Activated naive CD4-positive, alpha-beta T cell treated with anti-CD3 and anti-CD28 coated beads, Interleukin-2, amount 50 U/mL, for 72 hours (primary cell): ENCODE results near the gene C2CD4D. TPM values are rescaled to one million over a fixed set of nuclear protein-coding genes. Genes with fewer than 3 reads are reported as not detected.

Experiments
- ATAC-seq, 2 donors: fragments of 150-1000 bp; cut with Tn5 transposase; 2 replicates each; pipeline ENCODE4 v1.10.0; 2021; ENCODE audit warnings: mild to moderate bottlenecking in 2 of 2, moderate library complexity in 2 of 2
- DNase-seq, 2 donors: peaks; one replicate each; pipeline ENCODE4 v3.0.0; 2021 to 2022; ENCODE audit warnings: low spot score in 2 of 2
- H3K27ac Mint-ChIP-seq, 2 donors: one replicate each; pipeline ENCODE4 v1.8.0; 2022; ENCODE audit warnings: mild to moderate bottlenecking in 2 of 2, mixed read lengths in 2 of 2
- H3K36me3 Mint-ChIP-seq, 2 donors: one replicate each; pipeline ENCODE4 v1.8.0; 2022; ENCODE audit warnings: mixed read lengths in 2 of 2
- H3K9me3 Mint-ChIP-seq, 2 donors: one replicate each; pipeline ENCODE4 v1.8.0; 2022; ENCODE audit warnings: mixed read lengths in 2 of 2
- total RNA-seq, 2 donors: library from RNA; stranded (reverse); gene quantifications; one replicate each; pipeline ENCODE4 v1.2.3, GENCODE V29; 2022

Gene C2CD4D
- total RNA-seq, 2 donors from 2014 or later = 1.6 to 2.3 TPM

DNA sequence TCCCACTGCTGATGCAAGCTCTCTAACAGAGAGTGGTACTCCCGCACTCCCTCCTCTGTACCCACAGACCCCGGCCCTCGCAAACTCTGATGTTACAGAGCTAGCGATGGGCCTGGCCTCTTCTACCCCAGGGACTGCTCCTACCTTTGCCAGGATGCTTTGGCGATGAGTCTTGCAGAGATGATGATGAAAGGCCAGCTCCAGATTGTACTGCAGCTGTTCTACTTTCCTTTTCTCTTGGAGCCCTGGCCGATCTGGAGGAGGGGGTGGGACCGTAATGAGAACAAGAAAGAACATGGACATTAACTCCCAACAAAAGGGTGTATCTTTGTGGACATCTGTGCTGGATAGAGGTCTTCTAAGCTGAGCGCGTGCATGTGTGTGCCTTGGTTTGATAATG, 28.4 kb downstream of the C2CD4D start:
- H3K9me3 Mint-ChIP-seq = no peaks in the 10 kb centered on the region
- H3K27ac Mint-ChIP-seq = no peak overlapping the region
- no peaks in the 10 kb centered on the region for H3K36me3 Mint-ChIP-seq
- ATAC-seq (no peak), DNase-seq (no peak)

GRCh38 chr1:151809985-151810556, 29.5 kb downstream of the C2CD4D start:
- H3K36me3 Mint-ChIP-seq = no peaks in the 10 kb centered on the region

DNA sequence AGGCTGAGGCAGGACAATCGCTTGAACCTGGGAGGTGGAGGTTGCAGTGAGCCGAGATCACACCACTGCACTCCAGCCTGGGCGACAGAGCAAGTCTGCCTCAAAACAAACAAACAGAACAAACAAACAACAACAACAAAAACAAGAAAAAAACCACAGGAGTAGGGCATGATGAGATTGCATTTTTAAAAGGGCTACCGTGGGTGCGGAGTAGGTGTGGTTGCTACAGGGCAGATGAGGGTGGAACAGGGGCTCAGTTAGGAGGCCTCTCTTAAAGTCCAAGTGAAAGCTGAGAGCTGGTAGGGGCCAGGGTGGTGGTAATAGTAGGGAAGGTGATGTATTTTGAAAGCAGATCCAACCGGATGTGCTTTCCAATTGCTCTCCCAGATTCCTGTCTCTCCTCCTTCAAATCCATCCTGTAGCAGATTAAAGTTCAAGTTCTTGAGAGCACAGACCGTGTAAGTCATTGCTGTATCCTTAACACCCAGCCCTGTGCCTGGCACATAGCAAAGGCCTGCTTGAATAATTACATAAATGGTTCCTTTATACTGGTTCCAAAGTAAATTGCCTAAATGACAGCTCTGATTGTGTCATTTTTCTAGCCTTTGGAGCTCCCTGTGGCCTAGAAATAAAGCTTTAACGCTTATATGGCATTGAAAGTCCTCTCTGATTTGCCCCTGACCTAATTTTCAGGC, 30.2 kb downstream of the C2CD4D start:
- H3K9me3 Mint-ChIP-seq = no peaks in the 10 kb centered on the region
- DNase-seq = no peak
- ATAC-seq = no peak
- H3K27ac Mint-ChIP-seq = no peak overlapping the region
- H3K36me3 Mint-ChIP-seq = no peaks in the 10 kb centered on the region

More at GRCh38 chr1:151809985-151810556, 29.5 kb downstream of the C2CD4D start:
- peak overlapping the region in 1 of 2 donors; percentile 26 for H3K27ac Mint-ChIP-seq
- H3K9me3 Mint-ChIP-seq = no peaks in the 10 kb centered on the region
- DNase-seq (no peak), ATAC-seq (no peak)

DNA sequence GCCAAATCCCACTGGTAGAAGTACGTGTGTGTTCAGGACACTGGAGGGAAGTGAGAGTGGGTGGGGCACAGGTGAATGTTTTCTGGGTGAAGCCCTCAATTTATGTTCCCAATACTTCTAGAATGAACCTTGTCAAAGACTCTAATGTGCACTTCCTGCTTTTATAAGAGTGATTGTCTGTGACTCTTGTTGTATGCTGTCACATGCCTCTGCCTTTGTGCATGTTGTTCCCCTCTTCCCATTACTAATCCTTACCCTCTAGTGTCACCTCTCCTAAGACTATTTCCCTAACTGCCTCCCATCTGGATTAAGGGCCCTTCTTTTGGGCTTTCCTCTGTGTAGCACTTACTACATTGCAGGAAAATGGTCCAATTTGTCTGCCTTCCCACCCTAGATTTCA, 31.9 kb downstream of the C2CD4D start:
- ATAC-seq = no peak
- no peaks in the 10 kb centered on the region for H3K9me3 Mint-ChIP-seq
- H3K36me3 Mint-ChIP-seq = no peaks in the 10 kb centered on the region
- H3K27ac Mint-ChIP-seq = no peak overlapping the region
- DNase-seq = no peak

GRCh38 chr1:151807131-151807530, 32.5 kb downstream of the C2CD4D start:
- DNase-seq (no peak), ATAC-seq (no peak)
- Mint-ChIP-seq H3K36me3 (no peaks in the 10 kb centered on the region), H3K27ac (no peak overlapping the region), H3K9me3 (no peaks in the 10 kb centered on the region)

DNA sequence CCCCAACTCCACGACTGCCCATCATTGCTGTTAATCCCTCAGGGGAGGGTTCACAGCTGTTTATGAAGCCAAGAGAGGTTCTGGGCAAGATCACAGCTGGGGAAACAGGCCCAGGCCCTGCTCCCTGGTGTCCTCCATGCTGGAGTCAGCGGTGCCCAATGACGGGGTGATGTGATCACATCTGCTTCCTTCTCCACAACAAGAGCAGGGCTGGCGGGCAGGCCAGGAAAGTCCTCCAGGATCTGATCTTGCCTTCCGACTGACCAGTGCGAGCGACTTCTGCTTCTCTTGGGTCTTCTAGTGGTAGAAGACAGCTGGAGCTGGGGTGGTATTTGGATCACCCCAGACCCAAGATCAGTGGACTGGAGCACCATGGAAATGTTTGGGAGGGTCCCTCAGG, 33.5 kb downstream of the C2CD4D start:
- DNase-seq (no peak), ATAC-seq (no peak)
- no peaks in the 10 kb centered on the region for H3K36me3 Mint-ChIP-seq
- H3K9me3 Mint-ChIP-seq = no peaks in the 10 kb centered on the region
- H3K27ac Mint-ChIP-seq = no peak overlapping the region

DNA sequence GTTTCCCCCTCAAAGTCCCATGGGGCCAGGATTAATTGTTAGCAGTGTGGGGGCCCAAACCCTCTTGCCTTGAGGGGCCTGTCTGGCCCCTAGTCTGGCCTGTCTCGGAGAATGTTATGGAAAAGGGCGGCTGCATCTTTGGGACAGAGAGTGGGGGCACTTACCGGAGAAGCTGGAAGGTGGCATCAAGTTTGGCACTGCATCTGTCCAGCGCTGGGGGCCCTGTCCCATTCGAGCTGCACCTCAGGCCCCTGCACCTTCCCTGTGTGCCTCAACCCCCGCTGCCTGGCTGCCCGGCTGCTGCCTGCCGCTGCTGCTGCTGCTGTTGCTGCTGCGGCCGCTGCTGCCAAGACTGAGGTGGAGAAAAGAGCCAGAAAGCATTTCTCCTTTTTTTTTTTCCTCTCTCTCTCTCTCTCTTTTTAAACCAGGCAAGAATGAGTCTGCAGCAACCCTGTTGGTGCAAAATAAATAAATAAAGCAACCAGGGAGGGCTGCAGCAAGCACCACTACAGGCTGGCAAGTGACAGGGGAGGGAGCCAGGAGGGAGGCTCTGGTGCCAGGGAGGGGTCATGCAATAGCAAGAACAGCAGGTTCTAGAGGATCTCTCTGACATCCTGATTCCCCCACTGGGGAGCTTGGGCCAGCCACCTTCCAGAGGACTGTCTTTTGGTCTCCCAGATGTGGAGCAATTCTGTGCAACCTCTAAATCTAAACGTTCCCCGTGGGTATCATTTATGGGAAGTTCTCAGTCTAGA, 34.4 kb downstream of the C2CD4D start, which contains the start of gene LINGO4:
LINGO4 (minus strand) TSS at position 354 of the 755 bp plus-strand sequence. CDS start 2,715 bp downstream, outside the sequence.
- no peak within 1 kb of the TSS for H3K27ac Mint-ChIP-seq
- ATAC-seq = no peak
- H3K36me3 Mint-ChIP-seq = no peaks in the 10 kb centered on the region
- no peak for DNase-seq
- no peaks in the 10 kb centered on the region for H3K9me3 Mint-ChIP-seq

- DNase-seq (no peak), ATAC-seq (no peak)
- H3K27ac Mint-ChIP-seq = peak overlapping the region in 1 of 2 donors; percentile 49
- H3K9me3 Mint-ChIP-seq = no peaks in the 10 kb centered on the region
- no peaks in the 10 kb centered on the region for H3K36me3 Mint-ChIP-seq
Observed at GRCh38 chr1:151803915-151804314, 35.7 kb downstream of the C2CD4D start.

- Mint-ChIP-seq H3K9me3 (no peaks in the 10 kb centered on the region), H3K27ac (peak overlapping the region; percentile 23 to 49), H3K36me3 (no peaks in the 10 kb centered on the region)
- no peak for ATAC-seq
- DNase-seq = no peak
Observed at GRCh38 chr1:151803164-151803563, 36.5 kb downstream of the C2CD4D start.

- ATAC-seq (no peak), DNase-seq (no peak)
- no peaks in the 10 kb centered on the region for H3K9me3 Mint-ChIP-seq
- no peaks in the 10 kb centered on the region for H3K36me3 Mint-ChIP-seq
- no peak overlapping the region for H3K27ac Mint-ChIP-seq
Observed at GRCh38 chr1:151802372-151802771, 37.2 kb downstream of the C2CD4D start.

DNA sequence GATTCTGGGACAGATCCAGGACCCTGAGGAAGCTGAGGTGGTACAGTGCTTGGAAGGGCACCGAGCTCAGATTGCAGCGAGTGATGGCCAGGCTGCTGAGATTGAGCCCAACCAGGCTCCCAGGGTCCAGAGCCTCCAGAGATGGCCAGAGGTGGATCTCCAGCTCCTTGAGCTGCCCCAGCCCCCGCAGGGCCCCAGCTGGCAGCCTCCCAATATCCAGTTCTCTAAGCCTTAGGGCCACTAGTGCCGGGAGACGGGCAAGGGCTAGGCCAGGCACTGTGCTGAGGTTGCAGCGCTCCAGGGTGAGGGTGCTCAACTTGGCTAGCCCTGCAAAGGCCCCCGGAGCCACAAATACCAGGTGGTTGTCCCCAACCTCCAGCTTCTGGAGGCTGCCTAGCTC, 37.8 kb downstream of the C2CD4D start:
- no peak overlapping the region for H3K27ac Mint-ChIP-seq
- H3K9me3 Mint-ChIP-seq = no peaks in the 10 kb centered on the region
- H3K36me3 Mint-ChIP-seq = no peaks in the 10 kb centered on the region
- ATAC-seq (no peak), DNase-seq (no peak)

DNA sequence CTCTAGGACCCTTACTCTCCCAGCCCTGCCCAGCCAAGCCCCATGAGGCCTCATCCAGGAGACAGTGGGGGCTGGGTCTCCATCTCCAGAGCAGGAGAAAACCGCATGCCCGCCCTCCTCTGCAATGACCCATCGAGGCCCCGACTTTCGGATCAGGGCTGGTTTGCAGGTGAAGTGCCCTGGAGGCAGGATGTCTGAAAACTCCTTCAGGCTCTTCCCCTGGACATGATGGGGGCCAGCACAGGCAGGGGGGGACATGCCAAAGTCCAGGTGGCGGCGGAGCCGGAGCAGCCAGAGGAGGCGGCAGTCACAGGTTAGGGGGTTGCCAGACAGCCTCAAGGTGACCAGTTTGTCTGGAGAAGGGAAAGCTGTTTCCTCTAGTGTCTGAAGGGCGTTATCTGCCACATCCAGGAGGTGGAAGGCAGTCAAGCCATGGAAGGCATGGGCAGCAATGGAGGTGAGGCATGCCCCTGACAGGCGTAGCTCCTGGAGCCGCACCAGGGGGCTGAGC, 38.3 kb downstream of the C2CD4D start:
- no peak overlapping the region for H3K27ac Mint-ChIP-seq
- no peaks in the 10 kb centered on the region for H3K36me3 Mint-ChIP-seq
- H3K9me3 Mint-ChIP-seq = no peaks in the 10 kb centered on the region
- no peak for DNase-seq
- no peak for ATAC-seq

DNA sequence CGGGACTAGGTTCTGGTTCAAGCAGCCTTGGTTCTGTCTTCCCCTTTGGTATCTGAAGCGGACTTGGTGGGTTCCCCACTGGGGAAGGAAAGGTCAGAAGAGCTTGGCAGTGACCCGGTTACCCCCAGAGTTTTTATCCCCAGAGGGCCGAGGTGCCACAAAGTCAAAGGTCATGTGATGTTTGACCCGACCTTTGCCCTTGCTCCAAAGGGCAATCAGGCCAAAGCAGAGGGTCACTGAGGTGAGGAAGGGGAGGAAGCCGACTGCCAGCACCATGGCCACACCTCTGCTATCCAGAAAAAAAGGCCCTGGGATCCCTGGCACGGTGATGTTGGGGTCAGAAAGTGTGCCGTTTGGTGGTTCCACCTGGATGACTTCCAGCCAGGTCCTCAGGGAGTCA, 38.8 kb downstream of the C2CD4D start:
- Mint-ChIP-seq H3K36me3 (no peaks in the 10 kb centered on the region), H3K9me3 (no peaks in the 10 kb centered on the region), H3K27ac (no peak overlapping the region)
- ATAC-seq (no peak), DNase-seq (no peak)

GRCh38 chr1:151799179-151800022, 40.2 kb downstream of the C2CD4D start:
- Mint-ChIP-seq H3K36me3 (no peaks in the 10 kb centered on the region), H3K27ac (no peak overlapping the region), H3K9me3 (no peaks in the 10 kb centered on the region)
- no peak for ATAC-seq
- no peak for DNase-seq

DNA sequence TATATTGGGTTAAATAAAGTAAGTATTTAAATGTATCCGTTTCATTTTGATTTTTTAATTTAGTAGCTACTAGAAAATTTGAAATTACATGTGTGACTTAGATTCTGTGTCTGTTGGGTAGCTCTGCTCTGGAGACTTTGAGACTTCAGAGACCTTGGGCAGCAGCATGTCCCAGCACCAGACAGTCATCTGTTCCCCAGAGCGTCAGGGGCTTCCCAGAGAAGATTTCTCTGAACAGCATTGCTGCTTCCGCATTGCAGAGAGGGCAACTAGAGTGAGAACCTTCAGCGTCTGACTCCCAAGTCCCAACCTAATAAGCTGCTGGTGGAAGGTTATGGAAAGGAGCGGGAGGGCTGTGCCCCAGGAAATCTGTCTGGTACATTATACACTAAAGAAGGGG, 41.0 kb downstream of the C2CD4D start:
- DNase-seq (no peak), ATAC-seq (no peak)
- Mint-ChIP-seq H3K36me3 (no peaks in the 10 kb centered on the region), H3K9me3 (no peaks in the 10 kb centered on the region), H3K27ac (no peak overlapping the region)

- DNase-seq (peak in 1 of 2 donors; percentile 22), ATAC-seq (peak in 1 of 2 donors; percentile 4)
- H3K9me3 Mint-ChIP-seq = no peaks in the 10 kb centered on the region
- H3K27ac Mint-ChIP-seq = peak overlapping the region; percentile 89 to 98
- peaks cover 6 to 7% of the 10 kb centered on the region in 2 donors for H3K36me3 Mint-ChIP-seq
Observed at GRCh38 chr1:151790940-151791651, 48.5 kb downstream of the C2CD4D start.
